ENCODE measurements around the gene RAP2A. TPM values are rescaled to one million over a fixed set of nuclear protein-coding genes. Genes with fewer than 3 reads are reported as not detected.

Gene RAP2A
- total RNA-seq, 1 donor from 2014 or later = 19.6 TPM

DNA sequence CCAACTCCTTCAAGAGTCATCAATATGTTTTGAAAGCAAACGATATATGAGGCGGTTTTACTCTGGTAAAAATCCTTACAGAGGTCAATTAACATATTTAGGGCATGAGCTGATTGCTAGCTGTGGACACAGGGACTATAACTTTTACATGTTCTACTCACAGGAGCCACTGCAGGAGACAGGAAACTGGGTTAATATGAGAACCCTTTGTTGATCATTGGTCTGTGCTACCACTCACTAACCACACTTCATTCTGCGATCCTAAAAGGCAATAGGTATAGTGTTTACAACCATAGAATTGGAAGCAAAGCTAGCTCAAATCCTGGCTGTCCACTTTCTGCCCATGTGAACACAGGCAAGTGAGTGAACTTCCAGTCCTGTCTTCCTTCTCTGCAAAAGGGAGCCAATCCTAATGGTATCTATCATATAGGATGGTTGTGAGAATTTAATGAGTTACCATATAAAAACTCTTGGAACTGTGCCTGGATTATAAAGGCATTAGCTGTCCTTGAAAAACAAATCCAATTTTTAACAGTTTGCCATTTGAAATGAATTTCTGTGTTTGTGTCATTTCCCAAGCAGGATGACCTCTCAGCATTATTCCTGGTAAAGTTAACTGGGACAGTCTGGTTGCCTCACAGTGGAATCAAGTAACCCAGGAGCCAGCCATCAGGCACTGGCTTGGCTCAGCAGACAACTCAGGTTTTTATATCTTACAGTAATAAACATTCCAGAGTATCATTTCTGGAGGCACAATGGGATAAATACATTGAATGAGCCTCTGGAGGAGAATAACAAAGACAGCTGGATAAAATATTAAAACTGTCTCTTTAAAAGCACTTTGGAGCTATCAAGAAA, 29.8 kb upstream of the RAP2A start:
- H3K4me3 ChIP-seq = no peak overlapping the region
- no peaks in the 10 kb centered on the region for H3K9me3 ChIP-seq
- intact Hi-C loops (cut with DNase I) = no loop called here

DNA sequence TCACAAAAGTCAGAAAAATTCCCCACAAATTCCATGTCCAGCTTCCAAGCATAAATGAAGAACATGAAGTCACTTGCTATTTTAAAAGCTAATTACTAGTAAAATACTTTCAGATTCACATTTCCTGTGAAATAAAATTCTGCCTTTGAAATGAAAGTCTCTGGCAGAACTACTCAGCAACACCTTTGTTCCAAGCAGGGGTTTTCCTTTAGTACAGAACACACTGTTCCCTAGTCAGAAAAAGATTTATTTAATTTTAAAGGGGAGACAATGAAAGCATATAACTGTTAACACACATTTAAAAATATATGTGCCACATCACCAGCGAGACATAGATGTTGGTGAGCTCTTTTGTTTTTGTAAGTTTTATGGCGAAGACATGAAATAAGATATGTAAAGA, 26.4 kb upstream of the RAP2A start:
- DNase-seq (ENCODE audit: extremely low spot score in 2 of 2) = no peak
- H3K27ac ChIP-seq = peak overlapping the region; percentile 25
- H3K9me3 ChIP-seq = no peaks in the 10 kb centered on the region
- no peak overlapping the region for H3K4me3 ChIP-seq
- intact Hi-C loops (cut with DNase I) = no loop called here
- no peaks in the 10 kb centered on the region for H3K4me1 ChIP-seq
- H3K27me3 ChIP-seq = no peaks in the 10 kb centered on the region
- TF ChIP-seq POLR2AphosphoS5 (IDR thresholded peaks at IDR 0.05; ENCODE audit: insufficient read depth in 1 of 2, low read depth in 1 of 2) (peak in 1 of 2 donors; percentile 87), POLR2A (IDR thresholded peaks at IDR 0.05) (no peak)
- no peaks in the 10 kb centered on the region for H3K36me3 ChIP-seq

More for the DNA sequence above, 29.8 kb upstream of the RAP2A start:
- H3K27me3 ChIP-seq = no peaks in the 10 kb centered on the region
- H3K27ac ChIP-seq = no peak overlapping the region
- H3K36me3 ChIP-seq = no peaks in the 10 kb centered on the region
- no peak for DNase-seq (ENCODE audit: extremely low spot score in 2 of 2)
- TF ChIP-seq, protein P1, sequence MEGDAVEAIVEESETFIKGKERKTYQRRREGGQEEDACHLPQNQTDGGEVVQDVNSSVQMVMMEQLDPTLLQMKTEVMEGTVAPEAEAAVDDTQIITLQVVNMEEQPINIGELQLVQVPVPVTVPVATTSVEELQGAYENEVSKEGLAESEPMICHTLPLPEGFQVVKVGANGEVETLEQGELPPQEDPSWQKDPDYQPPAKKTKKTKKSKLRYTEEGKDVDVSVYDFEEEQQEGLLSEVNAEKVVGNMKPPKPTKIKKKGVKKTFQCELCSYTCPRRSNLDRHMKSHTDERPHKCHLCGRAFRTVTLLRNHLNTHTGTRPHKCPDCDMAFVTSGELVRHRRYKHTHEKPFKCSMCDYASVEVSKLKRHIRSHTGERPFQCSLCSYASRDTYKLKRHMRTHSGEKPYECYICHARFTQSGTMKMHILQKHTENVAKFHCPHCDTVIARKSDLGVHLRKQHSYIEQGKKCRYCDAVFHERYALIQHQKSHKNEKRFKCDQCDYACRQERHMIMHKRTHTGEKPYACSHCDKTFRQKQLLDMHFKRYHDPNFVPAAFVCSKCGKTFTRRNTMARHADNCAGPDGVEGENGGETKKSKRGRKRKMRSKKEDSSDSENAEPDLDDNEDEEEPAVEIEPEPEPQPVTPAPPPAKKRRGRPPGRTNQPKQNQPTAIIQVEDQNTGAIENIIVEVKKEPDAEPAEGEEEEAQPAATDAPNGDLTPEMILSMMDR (IDR thresholded peaks at IDR 0.05) = no peak
- no peak for TF ChIP-seq POLR2AphosphoS5 (IDR thresholded peaks at IDR 0.05; ENCODE audit: insufficient read depth in 1 of 2, low read depth in 1 of 2)
- no peak for TF ChIP-seq POLR2A (IDR thresholded peaks at IDR 0.05)
- no peaks in the 10 kb centered on the region for H3K4me1 ChIP-seq

DNA sequence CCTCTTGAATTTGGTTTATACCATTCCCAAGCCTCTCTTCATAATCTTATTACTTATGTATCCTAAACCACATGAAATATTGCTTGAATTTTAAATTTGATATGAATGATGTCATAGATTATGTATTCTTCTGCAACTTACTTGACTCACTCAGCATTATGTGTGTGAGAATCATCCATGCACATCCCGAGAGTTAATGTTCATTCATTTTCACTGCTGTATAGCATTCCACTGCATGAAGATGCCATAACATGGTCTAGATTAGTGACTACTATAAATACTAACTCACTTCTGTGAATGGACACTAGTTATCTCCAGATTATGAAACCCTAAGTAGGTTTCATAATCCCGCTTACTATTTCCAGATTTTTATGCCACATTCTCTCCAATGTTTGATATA, 25.0 kb upstream of the RAP2A start:
- no peaks in the 10 kb centered on the region for H3K27me3 ChIP-seq
- no peak for TF ChIP-seq POLR2A (IDR thresholded peaks at IDR 0.05)
- no peak for TF ChIP-seq POLR2AphosphoS5 (IDR thresholded peaks at IDR 0.05; ENCODE audit: insufficient read depth in 1 of 2, low read depth in 1 of 2)
- TF ChIP-seq, protein P1 (IDR thresholded peaks at IDR 0.05) = no peak

DNA sequence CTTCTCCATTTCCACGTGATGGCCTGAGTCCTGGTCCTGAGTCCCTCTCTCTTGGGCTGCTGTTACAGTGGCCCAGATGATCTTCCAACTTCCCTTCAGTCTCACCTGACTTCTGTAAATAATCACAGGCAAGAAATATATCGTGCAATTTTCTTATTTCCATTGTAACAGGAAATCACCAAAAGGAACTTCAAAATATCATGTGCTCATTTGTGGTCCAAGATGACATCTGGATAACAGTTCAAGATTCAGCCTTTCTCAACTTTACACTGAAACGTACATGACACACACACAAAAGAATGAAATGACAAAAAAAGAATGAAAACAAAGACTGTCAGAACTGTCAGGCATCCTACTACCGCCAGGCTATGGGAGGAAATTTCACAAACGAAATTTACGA, 22.0 kb upstream of the RAP2A start:
- Histone ChIP-seq H3K4me3 (no peak overlapping the region), H3K9me3 (no peaks in the 10 kb centered on the region), H3K27ac (no peak overlapping the region), H3K27me3 (no peaks in the 10 kb centered on the region), H3K36me3 (no peaks in the 10 kb centered on the region), H3K4me1 (no peaks in the 10 kb centered on the region)
- intact Hi-C loops (cut with DNase I) = loop anchor here (10.0 kb wide), 1 partner anchor 47 kb away; no protein-coding TSS in a partner anchor
- DNase-seq (ENCODE audit: extremely low spot score in 2 of 2) = no peak
- TF ChIP-seq POLR2A (IDR thresholded peaks at IDR 0.05) (no peak), POLR2AphosphoS5 (IDR thresholded peaks at IDR 0.05; ENCODE audit: insufficient read depth in 1 of 2, low read depth in 1 of 2) (no peak)
- TF ChIP-seq, protein P1 (IDR thresholded peaks at IDR 0.05) = no peak

More for the DNA sequence above, 25.0 kb upstream of the RAP2A start:
- no peaks in the 10 kb centered on the region for H3K36me3 ChIP-seq
- H3K9me3 ChIP-seq = no peaks in the 10 kb centered on the region
- intact Hi-C loops (cut with DNase I) = no loop called here
- no peaks in the 10 kb centered on the region for H3K4me1 ChIP-seq
- no peak overlapping the region for H3K4me3 ChIP-seq
- H3K27ac ChIP-seq = no peak overlapping the region
- no peak for DNase-seq (ENCODE audit: extremely low spot score in 2 of 2)

DNA sequence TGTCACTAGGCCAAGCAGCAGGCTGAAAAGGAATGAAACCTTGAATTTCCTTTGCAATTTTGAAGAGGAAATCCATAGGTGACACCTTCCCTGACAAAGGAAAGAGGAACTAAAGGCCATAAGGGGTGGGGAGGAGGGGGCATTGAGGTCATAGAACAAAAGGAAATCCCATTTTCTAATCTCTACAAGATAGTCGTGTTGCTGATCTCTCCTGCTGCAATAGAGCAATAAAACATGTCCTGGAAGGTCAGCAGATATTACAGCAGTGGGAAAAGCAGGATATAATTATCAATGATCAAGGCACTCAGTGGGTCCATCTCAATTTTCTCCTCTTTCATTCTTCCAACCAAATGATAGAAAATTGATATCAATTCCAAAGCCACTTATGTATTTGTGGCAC, 20.3 kb upstream of the RAP2A start:
- intact Hi-C loops (cut with DNase I) = loop anchor here (10.0 kb wide), 1 partner anchor 49 kb away; no protein-coding TSS in a partner anchor
- DNase-seq (ENCODE audit: extremely low spot score in 2 of 2) = no peak
- Histone ChIP-seq H3K27ac (no peak overlapping the region), H3K4me1 (no peaks in the 10 kb centered on the region), H3K36me3 (no peaks in the 10 kb centered on the region), H3K4me3 (no peak overlapping the region), H3K9me3 (no peaks in the 10 kb centered on the region), H3K27me3 (no peaks in the 10 kb centered on the region)
- no peak for TF ChIP-seq POLR2A (IDR thresholded peaks at IDR 0.05)
- TF ChIP-seq, protein P1 (IDR thresholded peaks at IDR 0.05) = no peak
